ENCODE data around the gene IGFALS.

Gene IGFALS

GRCh38 chr16:1793578-1794220 lies at the start of gene IGFALS:
Gene IGFALS (minus strand): TSS chr16:1793705. CDS start chr16:1793652, 53 bp downstream.
- no peak within 1 kb of the TSS for H3K4me3 ChIP-seq (ENCODE audit: low read depth, low read length)
- ChIA-PET POLR2A (no interaction called here), CTCF (interaction anchor here (0.8 to 1.8 kb wide), 2 partner anchors 10 to 31 kb away, joined by 3 to 9 read pairs; partner anchors contain the start of genes NUBP2 and SPSB3)
- TF ChIP-seq CTCF (IDR thresholded peaks at IDR 0.05; ENCODE audit: insufficient read depth, low read length, missing control alignments): no peak
- no peak for DNase-seq (ENCODE audit: low read depth, low spot score)

- DNase-seq (ENCODE audit: low read depth, low spot score): peak; percentile 50
- H3K4me3 ChIP-seq (ENCODE audit: low read depth, low read length): no peak overlapping the region
- CTCF ChIA-PET: interaction anchor here (0.8 to 2.9 kb wide), 3 partner anchors 10 to 89 kb away, joined by 3 to 10 read pairs (median 3); no protein-coding TSS in a partner anchor
- POLR2A ChIA-PET: no interaction called here
- TF ChIP-seq CTCF (IDR thresholded peaks at IDR 0.05; ENCODE audit: insufficient read depth, low read length, missing control alignments): no peak
These were observed 46.0 kb upstream of the IGFALS start for GRCh38 chr16:1839554-1839953.

- ChIA-PET POLR2A (no interaction called here), CTCF (interaction anchor here (0.8 kb wide), 1 partner anchor 96 kb away, joined by 4 read pairs; no protein-coding TSS in a partner anchor)
- DNase-seq (ENCODE audit: low read depth, low spot score): no peak
- TF ChIP-seq CTCF (IDR thresholded peaks at IDR 0.05; ENCODE audit: insufficient read depth, low read length, missing control alignments): no peak
- no peak overlapping the region for H3K4me3 ChIP-seq (ENCODE audit: low read depth, low read length)
These were observed 40.6 kb upstream of the IGFALS start for GRCh38 chr16:1834096-1834495.

GRCh38 chr16:1832838-1833454 lies 39.4 kb upstream of the IGFALS start:
- DNase-seq (ENCODE audit: low read depth, low spot score): no peak
- POLR2A ChIA-PET: no interaction called here
- no peak overlapping the region for H3K4me3 ChIP-seq (ENCODE audit: low read depth, low read length)
- CTCF ChIA-PET: no interaction called here
- TF ChIP-seq CTCF (IDR thresholded peaks at IDR 0.05; ENCODE audit: insufficient read depth, low read length, missing control alignments): no peak

- no peak for DNase-seq (ENCODE audit: low read depth, low spot score)
- CTCF ChIA-PET: no interaction called here
- H3K4me3 ChIP-seq (ENCODE audit: low read depth, low read length): no peak overlapping the region
- POLR2A ChIA-PET: interaction anchor here (1.3 kb wide), 1 partner anchor 13 kb away, joined by 3 read pairs; no protein-coding TSS in a partner anchor
- TF ChIP-seq CTCF (IDR thresholded peaks at IDR 0.05; ENCODE audit: insufficient read depth, low read length, missing control alignments): no peak
These were observed 37.9 kb upstream of the IGFALS start for GRCh38 chr16:1831186-1832075.
